Esophagus squamous epithelium (tissue), 4 donors: Measurements from ENCODE around the gene FNIP1.

ENCODE experiments used
- CTCF ChIP-seq, 6 experiments: fragments of 450-650 bp in 4 of 6; fragments of 200-600 bp in 2 of 6; sonication (generic) in 2 of 6; IDR thresholded peaks; one replicate each; pipeline ENCODE4 v1.5.1; 2016 to 2019; ENCODE audit warnings: antibody characterized with exemption in 6 of 6, mild to moderate bottlenecking in 4 of 6, moderate library complexity in 4 of 6
- POLR2A ChIP-seq, 4 donors: fragments of 450-650 bp; IDR thresholded peaks; one replicate each; pipeline ENCODE4 v1.6.1; 2017; ENCODE audit warnings: antibody characterized with exemption in 4 of 4, mild to moderate bottlenecking in 4 of 4, moderate library complexity in 3 of 4

GRCh38 chr5:131790550-131790949, 6.3 kb downstream of the FNIP1 start:
- TF ChIP-seq CTCF (IDR thresholded peaks at IDR 0.05): no peak
- no peak for TF ChIP-seq POLR2A (IDR thresholded peaks at IDR 0.05)
